Activated T-cell treated with anti-CD3 and anti-CD28 coated beads for 24 hours (primary cell): ENCODE measurements around the gene OOSP3.
"Not testable (repeated sequence)": the region's sequence is repeated elsewhere in the genome, so short reads cannot be mapped to it uniquely, and the experiment has no call there.

Source experiments
- DNase-seq: peaks from one replicate; pipeline ENCODE4 v3.0.0-alpha.2; 2020; ENCODE audit warnings: low read depth

The OOSP3 gene

DNA sequence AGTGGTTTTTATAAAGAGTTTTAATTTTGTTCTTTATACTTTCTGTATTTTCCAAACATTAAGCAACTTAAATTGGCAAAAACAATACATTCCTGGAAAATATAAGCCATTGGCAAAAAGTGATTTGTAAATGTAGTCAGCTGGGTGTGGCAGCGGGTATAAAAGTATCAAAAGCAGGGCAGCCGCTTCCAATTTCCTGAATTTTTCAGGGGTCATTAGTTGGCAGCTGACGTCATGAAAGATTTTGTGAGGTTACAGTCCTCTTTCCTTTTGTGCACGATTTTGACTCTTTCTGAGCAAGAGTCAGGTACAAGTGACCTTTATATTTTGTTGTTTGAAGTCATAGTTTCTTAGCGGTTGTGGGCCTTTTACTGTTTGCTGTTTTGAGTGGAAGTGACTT lies at the start of gene OOSP3:
OOSP3 (plus strand) TSS at position 208 of the 400 bp plus-strand sequence; CDS start at position 235, 27 bp downstream.
- DNase-seq, result no peak

GRCh38 chr11:59829358-59829757 lies 49.2 kb upstream of the OOSP3 start:
- no peak for DNase-seq

DNA sequence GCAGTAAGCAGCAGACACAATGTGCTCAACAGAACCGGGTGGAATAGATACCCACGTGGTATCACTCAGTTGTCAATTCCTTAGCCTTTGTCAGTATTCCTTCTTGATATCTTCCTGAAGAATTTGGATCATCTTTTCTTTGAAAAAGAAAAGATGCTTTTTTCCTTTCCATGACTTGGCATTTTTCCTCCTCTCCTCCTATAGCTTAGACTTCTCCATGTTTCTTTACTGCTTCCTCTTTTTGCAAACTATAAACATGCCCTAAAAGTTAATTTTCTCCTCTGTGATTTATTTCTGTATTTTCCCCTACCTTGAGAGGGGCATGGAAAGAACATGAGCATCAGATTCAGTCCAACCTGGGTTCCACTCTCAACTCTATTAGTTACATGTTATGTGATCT lies 45.0 kb upstream of the OOSP3 start:
- DNase-seq, result no peak

GRCh38 chr11:59839615-59840014 lies 39.0 kb upstream of the OOSP3 start:
- DNase-seq, result no peak

GRCh38 chr11:59841514-59841913 lies 37.1 kb upstream of the OOSP3 start:
- no peak for DNase-seq

- no peak for DNase-seq
Measured at GRCh38 chr11:59842316-59842715, 36.3 kb upstream of the OOSP3 start.

DNA sequence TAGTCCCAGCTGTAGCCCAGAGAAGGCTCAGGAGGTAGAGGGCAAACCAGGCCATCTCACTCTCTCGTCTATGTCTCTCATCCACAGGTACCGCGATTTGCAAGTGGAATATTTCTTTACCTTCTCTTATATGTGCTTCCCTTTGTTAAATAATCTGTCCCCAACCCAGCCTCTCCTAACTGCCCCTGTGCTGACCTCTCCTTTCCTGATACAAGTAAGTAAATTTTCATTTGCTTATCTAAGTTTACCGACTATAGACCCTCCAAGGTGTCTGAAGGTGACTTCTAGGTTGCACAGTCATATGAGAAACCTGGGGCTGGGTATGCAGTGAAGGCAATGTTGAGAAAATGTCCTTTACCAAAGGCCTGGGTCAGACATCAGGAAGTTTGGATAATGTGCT lies 33.2 kb upstream of the OOSP3 start, which contains the start of gene CBLIF:
CBLIF (minus strand) TSS at position 101 of the 400 bp plus-strand sequence; CDS start at position 55, 46 bp downstream.
- no peak for DNase-seq

GRCh38 chr11:59846556-59846955 lies 32.0 kb upstream of the OOSP3 start:
- no peak for DNase-seq

DNA sequence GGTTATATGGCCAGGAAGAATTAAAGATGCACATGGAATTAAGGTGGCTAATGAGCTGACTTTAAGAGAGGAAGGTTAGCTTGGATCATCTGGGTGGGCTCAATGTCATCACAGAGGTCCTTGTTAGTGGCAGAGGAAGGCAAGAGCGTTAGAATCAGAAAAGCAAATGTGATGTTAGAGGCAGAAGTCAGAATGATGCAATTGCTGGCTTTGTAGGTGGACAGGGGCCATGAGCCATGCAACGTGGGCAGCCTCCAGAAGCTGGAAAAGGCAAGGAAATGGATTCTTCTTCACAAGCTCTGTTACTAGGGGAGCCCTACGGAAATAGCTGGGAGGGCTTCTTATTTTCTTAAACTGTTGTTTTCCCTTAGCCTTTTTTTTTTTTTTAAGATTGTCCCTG lies 31.0 kb upstream of the OOSP3 start:
- no peak for DNase-seq

DNA sequence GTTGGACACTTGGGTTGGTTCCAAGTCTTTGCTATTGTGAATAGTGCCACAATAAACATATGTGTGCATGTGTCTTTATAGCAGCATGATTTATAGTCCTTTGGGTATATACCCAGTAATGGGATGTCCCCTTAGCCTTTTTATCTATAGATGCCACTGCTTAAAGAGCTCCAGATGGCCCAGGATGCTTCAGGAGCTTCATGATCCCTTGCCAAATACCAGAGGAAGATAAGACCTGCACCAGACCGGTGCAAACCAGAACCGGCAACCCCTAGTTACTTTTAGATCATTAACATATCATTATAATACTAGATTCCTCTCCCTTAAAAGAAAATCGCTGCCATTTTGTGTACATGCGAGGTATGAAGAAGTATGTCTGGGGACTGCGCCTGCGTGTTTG lies 30.1 kb upstream of the OOSP3 start:
- not testable (repeated sequence) for DNase-seq

DNA sequence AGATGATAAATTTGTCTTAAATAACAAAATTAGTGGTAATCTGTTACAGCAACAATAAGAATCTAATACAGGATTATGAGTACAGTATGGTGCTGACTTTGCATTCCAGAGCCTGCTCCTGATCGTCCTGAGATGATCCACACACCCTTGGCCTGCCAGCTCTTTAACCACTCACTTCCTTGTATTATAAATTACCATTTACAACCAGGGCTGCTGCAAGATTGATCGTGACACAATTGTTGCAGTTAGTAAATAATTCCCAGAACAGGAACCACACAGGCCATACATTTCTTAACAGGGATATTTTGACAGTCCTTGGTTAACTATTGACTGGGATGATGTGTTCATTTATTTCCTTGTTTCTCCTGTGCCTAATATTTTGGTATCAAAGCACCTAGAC lies 29.5 kb upstream of the OOSP3 start:
- DNase-seq, result no peak

GRCh38 chr11:59849551-59849950 lies 29.0 kb upstream of the OOSP3 start:
- not testable (repeated sequence) for DNase-seq

- DNase-seq, result not testable (repeated sequence)
Measured at GRCh38 chr11:59851416-59851815, 27.2 kb upstream of the OOSP3 start.

- DNase-seq, result no peak
Measured at GRCh38 chr11:59854871-59855270, 23.7 kb upstream of the OOSP3 start.

- no peak for DNase-seq
Measured at GRCh38 chr11:59857439-59858434, 20.8 kb upstream of the OOSP3 start.

- no peak for DNase-seq
Measured at GRCh38 chr11:59859673-59860072, 18.9 kb upstream of the OOSP3 start.

DNA sequence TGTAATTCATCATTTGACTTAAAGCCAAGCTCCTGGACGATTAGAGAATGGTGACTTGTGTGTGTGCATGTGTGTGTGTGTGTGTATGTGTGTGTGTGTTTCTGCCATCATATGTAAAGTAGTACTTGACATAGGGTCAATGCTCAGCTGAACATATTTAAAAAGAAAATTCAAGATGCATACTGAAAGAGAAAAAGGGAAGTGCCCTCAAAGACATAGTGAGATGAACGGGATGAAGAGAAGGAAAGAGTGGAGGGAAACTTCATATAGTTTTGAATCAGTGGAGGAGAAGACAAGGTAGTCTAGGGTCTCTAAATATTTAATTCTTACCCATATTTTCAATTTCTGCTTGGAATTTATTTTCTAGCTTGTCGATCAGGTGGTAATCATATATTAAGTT lies 16.3 kb upstream of the OOSP3 start:
- no peak for DNase-seq

DNA sequence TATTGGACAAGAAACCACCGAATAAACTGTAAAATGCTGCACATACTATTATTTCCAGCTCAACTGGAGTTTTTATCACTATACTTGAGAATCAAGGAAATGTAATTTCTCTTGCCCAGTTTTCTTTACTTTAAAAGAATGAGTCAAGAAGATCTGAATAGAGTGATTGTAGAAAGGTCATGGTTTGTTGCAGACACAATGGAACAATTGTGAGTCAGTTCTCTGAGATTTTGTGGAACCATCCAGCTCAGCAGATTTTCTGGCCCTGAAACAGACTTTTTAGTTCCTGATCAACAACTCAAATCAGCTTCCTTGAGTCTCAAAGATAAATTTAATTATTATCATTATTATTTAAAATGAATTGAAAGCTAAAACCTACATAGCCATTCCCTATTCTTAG lies 13.6 kb upstream of the OOSP3 start:
- no peak for DNase-seq

DNA sequence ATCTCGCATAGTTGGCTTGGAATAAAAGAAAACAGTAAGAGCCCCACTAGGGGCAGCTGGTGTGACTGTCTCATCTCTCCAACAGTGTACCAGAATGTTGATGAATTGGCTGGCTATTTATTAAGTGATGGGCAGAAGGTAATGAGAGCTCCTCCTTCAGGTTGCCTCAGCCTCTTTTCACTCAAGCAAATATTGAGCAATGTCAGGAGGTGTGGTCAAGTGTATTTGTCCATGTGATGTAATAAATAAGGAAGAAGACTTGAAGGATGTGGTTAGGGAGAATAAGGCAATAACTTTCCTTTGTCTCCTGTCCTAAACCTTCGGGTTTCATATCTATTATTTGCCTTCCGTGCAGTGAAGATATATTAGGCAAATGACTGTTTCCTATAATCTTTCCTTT lies 12.2 kb upstream of the OOSP3 start, which contains the start of gene TCN1:
TCN1 (minus strand) TSS at position 91 of the 400 bp plus-strand sequence; CDS start at position 74, 17 bp downstream.
- no peak for DNase-seq

DNA sequence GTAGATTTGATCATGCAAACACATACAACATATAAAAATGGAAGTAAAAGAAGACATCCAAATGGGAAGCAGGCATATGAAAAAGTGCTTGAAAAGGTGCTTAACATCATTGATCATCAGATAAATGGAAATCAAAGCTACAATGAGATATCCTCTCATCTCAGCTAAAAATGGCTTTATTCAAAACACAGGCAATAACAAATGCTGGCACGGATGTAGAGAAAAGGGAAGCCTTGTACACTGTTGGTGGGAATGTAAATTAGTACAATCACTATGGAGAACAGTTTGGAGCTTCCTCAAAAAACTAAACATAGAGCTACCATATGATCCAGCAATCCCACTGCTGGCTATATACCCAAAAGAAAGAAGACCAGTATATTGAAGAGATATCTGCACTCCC lies 11.7 kb upstream of the OOSP3 start:
- DNase-seq, result no peak

DNA sequence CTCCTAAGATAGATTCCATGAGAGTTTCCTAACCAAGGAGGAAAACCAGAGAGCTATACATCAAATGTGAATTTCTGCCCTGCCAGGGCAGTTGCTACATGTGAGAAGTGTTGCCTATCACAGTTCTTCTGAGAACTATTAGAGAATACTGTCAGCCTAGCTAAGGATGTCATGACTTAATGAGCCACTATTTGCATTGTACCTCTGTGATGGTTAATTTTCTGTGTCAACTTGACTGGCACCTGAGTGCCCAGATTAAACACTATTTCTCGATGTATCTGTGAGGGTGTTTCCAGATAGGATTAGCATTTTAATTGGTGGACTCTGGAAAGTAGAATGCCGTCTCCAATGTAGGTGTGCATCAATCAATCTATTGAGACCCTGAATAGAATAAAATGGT lies 10.6 kb upstream of the OOSP3 start:
- no peak for DNase-seq

GRCh38 chr11:59872076-59872475 lies 6.5 kb upstream of the OOSP3 start:
- no peak for DNase-seq

- no peak for DNase-seq
Measured at GRCh38 chr11:59875856-59876519, 2.6 kb upstream of the OOSP3 start.
